Measurements from ENCODE around the gene MDP1.

MDP1 gene

DNA sequence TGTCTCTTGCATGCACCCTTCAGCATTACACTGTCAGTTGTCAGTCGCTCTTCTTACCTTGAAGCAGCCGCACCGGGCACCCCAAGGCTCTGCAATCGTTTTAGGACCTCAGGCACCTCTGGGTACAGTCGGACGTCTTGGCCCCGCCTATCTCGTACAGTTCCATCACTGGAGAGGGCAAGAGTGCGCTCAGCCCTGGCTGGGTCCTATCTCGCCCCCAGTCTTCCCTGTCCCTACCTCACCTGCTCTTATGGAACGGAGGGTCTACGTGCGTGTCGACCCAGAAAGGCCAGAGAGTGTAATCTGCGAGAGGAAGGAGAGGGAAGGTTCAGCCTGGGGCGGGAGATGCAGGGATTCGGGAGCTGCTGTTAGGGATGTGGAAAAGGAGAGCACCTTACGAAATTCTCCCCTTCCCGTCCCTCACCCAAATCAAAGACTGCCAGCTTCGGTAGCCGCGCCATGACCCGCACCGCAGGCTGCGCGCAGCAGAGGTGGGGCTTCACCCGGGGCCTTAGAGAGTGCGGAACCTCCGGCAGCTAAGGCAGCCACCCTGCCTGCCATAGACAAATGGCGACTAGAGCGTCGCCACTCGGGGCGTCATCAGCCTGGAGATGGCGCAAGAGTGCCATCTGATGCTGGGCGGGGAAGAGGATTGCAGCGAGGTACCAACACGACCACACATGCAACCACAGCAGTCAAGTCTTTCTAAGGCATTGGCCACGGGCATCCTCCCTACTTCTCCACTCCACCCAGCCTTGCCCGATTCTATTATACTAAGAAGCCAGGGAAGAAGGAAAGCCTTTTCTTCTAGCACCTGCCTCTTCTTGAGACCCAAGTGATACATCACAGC, at the start of gene MDP1:
TSS of gene MDP1 (minus strand) at position 572 of the 850 bp plus-strand sequence. CDS start at position 461, 111 bp downstream.
- peak; percentile 80 for DNase-seq

DNA sequence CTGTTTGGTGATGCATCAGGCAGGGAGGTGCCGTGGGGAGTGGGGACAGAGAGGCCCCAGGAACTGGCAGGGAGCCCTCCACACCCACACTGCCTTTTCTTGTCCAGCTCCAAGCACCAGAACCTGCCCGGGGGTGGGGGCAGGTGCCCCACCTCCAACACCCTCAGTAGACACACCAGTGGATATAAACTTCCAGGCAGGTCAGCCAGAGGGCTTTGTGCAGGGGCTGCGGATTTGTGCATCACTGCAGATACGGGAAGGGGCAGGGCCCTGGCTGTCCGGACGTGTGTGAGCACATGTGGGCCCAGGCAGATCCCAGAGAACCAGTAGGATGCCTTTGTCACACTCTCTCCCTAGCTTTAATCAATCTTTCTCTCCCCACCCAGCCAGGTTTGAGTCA, 48.4 kb upstream of the MDP1 start:
- no peak for DNase-seq

DNA sequence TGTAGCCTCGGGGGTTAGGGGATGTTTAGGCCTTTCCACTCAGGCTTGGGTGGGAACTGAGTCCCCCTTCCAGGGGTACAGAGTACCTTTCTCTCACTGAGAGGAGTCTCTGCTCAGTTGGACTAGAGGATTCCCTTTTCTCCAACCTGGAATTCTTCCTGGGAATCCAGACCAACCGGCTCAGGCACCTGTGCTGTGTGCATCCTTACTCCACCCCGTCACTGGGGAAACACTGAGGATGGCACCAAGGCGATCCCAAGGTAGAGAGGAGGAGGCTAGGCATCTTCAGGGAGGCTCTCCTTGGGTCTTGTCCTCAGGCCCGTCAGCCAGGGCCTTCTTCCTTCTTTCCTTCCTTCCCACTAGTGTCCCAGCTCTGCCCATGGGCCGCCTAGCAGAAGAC, 48.0 kb upstream of the MDP1 start:
- no peak for DNase-seq

DNA sequence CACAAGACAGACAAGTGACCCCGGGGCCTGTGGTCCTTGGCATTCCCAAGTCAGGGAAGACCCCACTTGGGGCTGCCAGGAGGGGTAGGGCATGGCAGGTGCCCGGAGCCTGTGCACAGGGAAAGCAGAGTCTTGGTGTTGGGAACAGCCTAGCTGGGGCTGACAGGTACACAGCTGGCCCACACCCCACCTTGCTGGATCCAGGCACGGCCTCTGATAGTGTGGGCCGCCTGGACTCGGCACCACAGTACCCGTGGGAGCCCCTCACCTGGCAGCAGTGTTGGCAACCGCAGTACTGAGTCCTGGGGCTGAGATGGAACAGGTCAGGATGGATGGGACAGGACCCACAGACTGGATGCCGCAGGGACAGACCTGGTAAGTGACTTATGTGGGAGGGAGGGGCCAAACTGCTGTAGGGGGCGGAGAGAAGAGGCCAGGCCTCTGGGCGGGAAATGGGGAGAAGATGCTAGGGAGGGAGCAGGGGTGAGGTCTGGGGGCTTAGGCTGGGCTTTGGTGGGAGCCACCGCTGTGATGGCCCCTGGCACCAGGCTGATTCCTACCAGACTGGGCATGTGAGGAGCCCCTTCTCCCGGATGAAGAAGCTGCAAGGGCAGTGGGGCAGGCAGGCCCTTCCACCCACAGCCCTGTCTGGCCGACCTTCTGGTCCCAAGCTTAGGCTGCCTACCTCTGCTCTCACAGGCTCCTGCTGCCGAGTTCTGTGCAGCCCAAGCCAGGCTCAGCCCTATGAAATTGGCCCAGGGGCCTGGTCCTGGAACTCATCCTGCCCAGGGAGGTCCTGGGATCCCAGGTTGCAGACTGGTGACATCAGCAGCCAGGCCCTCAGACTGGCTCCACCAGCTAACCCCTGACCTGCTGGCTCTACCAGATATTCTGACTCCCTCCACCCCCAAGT, 47.2 kb upstream of the MDP1 start, which contains the start of gene TGM1:
TSS of gene TGM1 (minus strand) at position 357 of the 913 bp plus-strand sequence. CDS start 825 bp downstream, outside the sequence.
- no peak for DNase-seq

DNA sequence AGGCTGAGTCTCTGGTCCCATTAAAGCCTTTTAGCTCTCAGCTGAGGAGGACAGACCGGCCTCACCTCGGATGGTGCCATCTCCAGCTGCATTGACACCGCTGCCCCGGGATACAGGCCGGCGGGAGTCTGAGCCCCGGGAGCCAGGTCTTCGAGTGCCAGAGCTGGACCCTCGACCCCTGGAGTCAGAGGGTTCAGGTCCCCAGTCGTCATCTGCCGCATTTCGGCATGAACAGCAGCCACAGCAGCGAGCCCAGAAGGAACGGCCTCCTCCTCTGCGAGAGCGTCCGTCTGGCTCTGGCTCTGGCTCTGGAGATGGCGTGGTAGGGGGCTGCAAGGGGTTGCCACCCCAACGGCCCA, 46.1 kb upstream of the MDP1 start:
- DNase-seq = no peak

DNA sequence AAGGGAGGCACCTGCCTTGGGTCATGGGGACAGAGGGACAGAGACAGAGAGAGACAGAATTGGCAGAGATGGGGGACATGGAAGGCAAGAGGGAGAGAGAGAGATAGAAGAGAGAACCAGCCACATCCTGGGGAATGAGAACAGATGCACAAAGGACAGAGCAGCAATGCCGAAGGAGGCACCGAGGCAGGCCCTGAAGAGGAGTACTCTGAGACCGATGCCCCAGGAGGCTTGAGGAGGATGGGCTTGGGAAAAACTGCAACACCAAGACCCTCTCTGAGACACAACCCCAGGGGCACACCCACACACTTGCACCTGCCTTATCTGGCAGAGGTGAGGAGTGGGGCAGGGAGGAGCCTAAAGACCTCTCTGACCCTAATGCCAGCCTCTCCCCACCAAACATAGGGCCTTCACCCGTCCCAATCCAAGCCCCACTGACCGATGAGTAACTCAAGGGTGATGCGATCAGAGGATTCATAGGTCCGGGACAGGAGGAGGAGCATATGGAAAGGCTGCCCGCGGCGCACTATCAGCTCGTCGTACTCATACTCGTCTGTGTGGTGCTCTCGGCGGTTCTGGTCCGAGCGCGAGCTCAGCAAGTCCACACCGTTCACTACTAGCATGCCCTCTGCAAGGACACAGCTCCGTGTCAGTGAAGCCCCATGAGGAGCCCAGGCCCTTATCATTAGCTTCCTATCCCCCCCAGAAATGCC, 45.5 kb upstream of the MDP1 start:
- DNase-seq = no peak

DNA sequence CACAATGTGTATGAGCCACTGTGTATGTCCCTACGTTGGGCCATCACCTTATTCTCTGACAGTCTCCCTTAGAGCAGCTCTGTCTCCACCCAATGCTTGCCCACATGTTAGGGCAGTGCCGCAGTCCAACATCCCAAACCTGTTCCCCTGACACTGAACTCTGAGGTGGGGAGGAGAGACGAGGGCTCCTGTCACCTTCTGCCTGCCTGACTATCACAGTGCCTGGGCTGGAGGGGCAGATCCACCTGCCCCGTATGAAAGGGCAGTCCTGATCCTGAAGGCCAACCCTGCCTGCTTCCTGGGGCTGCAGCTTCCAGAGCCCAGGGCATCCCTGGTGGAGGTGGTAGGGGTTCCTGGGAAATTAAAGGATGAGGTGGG, 44.9 kb upstream of the MDP1 start:
- no peak for DNase-seq

DNA sequence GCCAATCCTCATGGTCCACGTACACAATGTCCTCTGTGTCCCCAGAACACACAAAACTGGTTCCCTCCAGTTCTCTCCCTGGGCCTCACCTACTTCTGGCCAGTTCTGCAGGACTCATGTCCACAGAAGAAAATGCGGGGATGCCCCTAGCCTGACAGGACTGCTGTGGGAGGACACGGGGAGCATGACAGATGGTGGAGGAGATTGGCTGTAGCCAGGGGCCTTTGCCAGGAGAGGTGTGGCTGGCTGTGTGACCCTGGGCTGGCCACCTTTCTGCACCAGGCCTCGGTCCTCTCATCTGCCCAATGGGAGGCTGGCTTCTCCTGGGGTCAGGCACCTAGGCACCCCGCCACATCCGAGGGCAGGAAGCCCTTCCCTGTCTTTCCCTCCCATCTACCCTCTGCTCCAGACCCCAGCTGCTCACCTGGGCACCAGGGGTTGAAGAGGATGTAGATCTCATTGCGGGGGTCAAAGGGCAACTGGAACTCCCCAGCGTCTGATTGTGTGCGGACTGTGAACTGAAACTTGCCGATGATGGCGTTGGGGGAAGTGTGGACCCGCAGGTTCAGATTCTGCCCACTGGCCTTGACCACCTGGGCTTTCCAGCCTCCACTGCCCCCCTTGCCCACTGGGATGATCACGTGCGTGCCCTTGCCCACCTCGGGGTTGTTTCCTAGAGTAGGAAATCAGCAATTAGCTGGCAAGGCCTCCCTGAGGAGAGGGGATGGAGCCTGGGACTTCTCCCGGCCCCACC, 44.3 kb upstream of the MDP1 start:
- DNase-seq = no peak

DNA sequence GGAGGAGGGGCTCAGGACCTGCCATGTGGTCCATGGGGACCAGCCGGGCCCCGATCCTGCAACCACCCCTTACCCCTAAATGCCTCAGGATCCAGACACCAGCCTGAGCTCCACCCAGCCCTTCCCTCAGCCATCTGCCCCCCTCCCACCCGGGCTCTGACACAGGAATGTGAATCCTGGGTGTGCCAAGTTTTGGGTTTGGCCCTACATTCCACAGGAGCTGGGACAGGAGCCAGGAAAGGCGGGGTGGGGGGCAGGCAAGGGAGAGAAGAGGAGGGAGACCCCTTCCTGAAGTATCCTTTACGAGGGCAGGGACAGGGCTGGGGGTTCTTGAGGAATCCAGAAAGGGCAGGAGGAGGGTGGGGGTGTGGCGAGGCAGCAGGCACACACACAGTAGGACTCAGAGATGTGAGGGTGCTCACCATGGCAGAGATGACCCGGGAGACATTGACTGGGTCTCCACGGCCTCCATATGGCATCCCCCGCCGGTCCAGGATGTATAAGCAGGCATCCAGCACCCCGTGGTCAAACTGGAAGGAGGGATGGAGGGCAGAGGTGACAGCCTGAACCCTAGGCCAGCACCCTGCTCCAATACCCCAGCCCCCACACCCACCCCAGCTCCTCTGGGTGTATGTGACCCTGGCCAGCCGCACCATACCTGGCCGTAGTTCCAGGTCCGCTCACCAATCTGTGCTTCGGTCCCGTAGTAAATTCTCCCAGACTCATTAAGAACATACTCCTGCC, 43.6 kb upstream of the MDP1 start:
- DNase-seq = no peak

DNA sequence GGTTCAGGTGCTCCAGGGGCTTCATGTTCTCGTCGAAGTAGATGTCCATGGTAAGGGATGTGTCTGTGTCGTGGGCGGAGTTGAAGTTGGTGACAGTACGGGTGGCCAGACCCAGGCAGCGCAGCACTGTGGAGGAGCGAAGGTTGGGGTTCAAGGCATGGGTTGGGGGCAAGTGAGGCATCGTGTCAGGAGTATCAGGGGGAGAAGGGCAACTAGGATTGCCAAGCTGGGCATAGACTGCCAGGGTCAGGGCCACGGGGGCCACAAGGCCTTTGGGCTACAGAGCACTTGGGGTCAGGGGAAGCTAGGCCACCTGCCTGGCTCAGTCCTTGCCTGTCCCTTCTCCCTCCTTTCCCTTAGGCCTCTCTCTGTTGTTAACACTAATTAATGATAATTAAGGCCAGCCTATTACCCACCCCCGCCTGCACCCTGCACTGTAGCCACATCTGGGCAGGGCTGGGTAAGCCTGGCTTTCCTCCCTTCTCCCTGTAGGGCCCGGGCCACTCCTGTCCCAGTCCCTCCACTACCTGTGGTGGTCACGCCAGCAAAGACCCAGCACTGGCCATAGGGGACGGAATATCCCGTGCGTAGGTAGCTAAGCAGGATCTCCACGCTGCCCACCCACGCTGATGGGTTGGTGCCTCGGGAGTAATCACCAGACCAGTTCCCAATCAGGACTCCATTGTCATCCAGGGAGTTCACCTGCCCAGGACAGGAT, 42.8 kb upstream of the MDP1 start:
- DNase-seq = no peak

DNA sequence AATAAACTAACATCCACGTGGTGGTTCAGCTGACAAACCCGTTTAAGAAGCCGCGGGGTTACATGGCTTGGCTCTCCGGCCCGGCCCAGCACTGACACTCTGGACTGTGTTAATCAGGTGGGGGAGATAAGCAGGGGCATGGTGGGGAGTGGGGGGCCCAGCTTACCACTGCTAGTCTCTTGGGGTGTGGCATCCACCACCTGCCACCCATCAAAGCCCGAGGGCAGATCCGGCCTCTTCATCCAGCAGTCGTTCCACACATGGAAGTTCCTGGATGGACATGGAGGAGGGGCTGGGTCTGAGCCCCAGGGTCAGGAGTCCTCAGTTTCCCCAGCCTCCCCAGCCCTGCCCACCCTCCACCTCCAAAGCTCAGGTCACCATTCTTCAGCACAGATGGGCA, 42.3 kb upstream of the MDP1 start:
- no peak for DNase-seq

DNA sequence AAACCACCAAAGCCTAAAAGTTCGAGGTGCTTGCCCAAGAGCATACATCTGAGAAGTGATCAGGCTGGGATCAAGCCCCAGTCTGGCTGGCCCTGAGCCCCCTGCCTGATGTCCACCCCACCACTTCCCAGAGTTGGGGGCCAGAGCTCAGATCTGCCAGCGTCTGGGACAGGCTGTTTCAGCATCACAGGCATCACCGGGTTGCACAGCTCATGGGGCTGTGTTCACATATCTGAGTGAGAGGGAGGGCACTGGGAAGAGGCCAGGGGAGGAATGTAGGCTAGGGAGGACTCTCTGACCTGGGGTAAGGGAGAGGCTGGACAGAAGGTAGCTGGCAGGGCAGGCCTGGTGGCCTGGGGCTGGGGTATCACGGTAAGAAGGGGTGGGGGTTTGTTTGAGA, 41.1 kb upstream of the MDP1 start:
- DNase-seq = no peak

DNA sequence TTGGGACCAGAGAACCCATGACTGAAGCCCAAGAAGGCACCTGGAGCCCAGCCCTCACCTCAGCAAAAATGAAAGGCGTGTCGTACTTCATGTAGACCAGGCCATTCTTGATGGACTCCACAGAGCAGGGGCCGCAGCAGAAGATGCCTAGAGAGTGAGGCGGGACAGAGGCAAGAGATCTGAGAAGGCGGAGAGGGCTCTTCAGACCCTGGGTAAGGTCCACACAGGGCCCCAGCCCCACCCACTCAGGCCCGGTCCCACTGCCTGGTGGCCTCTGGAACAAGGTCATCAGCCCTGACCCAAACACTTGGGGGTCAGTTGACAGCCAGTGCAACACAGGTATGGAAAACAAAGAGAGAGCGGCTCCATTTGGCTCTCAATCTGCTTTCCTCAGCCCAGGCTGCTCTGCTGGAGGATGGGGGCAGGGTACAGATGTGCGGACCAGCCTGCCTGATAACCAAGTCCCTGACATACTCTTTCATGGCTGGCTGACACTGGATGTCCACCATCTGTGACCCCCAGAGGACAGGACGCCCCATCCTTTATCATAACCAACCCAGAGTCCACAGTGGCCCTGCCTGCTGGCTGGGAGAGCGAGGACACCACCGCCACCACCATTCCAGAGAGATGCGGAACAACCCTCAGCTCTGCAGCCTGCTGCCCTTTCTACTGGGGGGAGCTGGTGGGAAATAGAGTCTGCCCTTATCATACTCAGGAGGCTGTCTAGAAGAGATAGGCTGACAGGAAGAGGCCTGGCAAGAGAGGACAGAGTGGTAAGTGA, 40.3 kb upstream of the MDP1 start:
- DNase-seq = no peak

DNA sequence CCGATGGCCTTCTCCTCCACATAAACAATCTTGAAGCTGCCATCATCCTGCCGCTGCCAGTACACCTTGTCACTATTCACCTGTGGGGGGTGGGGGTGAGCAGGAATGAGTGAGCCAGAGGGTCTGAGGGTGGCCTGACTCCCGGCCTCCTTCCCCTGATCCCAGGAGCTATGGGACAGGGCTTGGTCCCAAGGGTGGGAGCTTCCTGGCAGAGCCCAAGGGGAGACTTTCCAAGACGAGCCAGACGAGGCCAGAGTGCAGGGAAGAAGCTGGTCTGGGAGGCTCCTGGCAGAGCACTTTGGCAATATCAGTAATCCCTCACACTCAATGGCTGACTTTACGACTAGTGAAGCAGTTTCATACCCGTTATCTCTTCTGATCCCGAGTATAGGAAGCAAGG, 39.6 kb upstream of the MDP1 start:
- DNase-seq = no peak

DNA sequence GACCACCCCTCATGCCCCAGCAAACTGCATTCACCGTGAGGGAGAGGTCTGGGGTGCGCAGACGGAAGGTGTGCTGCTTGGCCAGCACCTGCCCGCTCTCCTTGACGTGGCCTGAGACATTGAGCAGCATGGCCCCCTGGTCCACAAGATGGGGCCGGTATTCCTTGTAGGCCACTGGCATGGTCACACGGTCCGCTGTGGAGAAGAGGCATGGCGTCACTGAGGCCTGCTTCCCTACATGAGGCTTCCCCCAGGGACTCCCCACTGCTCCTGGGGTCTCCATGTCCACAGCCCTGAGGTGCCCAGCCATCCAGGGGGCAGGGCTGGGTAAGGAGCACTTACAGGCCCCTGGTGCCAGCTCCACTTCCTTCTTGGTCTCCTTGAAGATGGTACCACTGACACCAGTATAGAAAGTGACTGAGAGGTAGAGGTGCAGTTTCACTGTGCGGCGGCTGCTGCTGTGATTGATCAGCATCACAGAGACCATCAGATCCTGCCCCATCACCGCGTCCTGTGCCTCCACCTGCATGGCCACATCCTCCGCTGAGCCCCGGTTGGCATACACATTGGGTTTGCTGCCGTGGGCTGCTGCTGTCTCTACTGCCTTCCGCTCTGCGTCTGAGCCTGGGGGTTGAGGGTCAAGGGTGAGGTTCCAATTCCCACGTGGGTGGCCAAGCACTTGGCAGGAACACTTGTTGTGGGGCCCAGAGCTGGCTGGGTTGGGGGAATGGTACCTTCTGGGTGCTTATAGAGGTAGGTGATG, 38.9 kb upstream of the MDP1 start:
- DNase-seq = no peak

DNA sequence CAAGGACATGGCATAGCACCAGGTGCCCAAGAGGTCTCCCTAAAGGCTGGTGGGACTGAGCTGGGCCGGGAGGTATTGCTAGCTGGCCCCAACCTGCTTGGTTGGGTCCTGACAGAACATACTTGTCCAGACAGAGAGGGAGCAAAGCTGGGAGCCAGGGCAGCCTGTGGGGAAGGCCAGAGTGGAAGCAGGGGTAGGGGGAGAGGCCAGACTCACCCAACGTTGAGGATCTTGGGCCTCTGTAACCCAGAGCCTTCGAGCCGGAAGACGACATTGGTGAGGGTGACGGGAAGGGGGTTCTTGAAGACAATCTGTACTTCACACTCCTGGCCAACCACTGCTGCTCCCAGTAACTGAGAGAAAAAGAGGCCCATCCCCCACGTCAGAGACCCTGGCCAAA, 38.1 kb upstream of the MDP1 start:
- DNase-seq = no peak

DNA sequence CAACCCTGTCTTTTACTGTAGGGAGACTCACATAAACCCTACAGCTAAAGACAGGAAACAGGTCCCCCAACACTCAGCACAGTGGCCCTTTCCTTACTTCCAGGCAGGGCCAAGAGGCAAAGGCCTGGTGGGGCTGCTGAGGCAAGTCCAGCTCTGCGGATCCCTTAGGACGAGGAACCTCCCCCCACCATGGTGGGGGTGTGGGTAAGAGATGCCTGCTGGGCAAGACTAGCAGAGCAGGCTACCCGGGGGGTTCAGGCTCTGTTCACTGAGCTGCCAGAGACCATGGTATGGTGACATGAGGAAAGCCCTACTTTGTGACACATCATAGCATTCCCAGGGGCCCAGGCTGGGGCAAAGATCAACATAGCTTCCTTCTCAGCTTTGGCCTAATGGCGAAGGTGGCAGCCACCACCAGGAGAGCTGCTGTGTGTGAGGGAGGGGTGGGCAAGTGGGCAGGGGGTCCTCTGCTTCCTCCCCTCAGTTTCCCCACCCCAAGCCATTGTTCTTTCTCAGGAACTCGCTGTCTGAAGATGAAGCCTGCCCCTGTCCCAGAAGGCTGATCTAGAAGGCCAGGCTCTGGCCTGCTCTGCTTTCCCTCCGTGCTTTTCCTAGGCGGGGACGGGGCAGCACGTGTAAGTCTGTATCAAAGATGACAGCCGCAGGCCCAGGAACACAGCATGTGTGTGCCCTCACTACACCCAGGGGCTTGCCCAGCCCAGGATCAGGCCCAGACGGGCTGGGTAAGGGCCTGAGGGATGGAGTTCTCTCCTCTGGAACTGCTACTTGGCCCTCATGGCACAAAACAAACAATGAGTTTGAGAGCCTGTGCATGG, 36.6 kb upstream of the MDP1 start:
- no peak for DNase-seq

DNA sequence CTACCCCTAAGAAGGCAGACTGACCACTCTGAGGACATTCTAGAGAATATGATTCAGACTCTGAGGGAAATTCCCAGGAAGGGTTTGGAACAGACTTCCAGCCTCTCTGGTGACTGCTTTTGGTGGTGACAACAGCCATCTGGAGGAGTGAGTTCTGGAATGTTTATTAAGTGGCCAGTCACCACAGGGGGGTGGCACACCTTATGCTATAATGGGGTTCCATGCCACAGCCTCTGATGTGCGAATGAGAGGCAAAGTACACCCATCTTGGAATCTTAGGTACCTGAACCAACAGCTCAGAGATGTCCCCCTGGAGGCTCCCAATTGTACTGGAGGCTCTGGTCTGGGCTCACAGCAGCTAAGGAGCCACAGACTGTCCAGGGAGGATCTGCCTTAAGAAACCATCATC, 36.0 kb upstream of the MDP1 start:
- DNase-seq = no peak

DNA sequence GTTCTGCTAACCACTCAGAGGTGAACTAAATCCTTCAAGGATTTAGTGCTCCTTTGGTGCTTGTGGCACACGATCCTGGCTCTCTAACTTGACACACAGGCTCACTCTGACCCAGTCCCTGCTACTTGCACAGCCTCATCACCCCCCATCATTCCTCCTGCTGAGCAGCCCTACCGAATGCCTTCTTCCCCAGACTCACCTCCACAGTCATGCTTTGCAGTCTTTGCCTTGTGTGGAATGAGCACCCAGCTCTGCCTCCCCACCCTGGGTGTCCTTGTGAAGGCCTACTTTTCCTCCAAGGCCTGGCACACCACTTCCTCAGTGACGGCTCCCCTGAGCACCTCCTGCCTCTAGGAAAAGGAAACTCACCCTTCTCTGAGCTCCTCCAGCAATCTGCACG, 34.5 kb upstream of the MDP1 start:
- no peak for DNase-seq
